HG02938 (cell line): Measurements from ENCODE around the gene CCL4.
A peak's percentile ranks its signal among the peaks of the same experiment; 100 is the strongest.
"Not testable (repeated sequence)": the region's sequence is repeated elsewhere in the genome, so short reads cannot be mapped to it uniquely, and the experiment has no call there.

Experiments used
- ATAC-seq: cut with Tn5 transposase; IDR thresholded peaks from one replicate; pipeline ENCODE4 v1.9.1; 2021; ENCODE audit warnings: mild to moderate bottlenecking, moderate library complexity; ENCODE audit not compliant: unreplicated experiment

Gene CCL4

GRCh38 chr17:36103401-36103975, at the start of gene CCL4:
CCL4 (plus strand) TSS chr17:36103827; CDS start chr17:36103906, 79 bp downstream.
- ATAC-seq: peak; percentile 74

GRCh38 chr17:36055171-36055570, 48.5 kb upstream of the CCL4 start:
- ATAC-seq: no peak

GRCh38 chr17:36055921-36056520, 47.6 kb upstream of the CCL4 start:
- no peak for ATAC-seq

- no peak for ATAC-seq
These were observed 45.7 kb upstream of the CCL4 start for GRCh38 chr17:36057911-36058310.

GRCh38 chr17:36059406-36059805, 44.2 kb upstream of the CCL4 start:
- no peak for ATAC-seq

- ATAC-seq: no peak
These were observed 42.8 kb upstream of the CCL4 start for GRCh38 chr17:36060816-36061215.

- no peak for ATAC-seq
These were observed 39.7 kb upstream of the CCL4 start, which contains the start of gene CCL18 for GRCh38 chr17:36063786-36064541. CCL18 (plus strand) TSS chr17:36064272; CDS start chr17:36064343, 71 bp downstream.

- ATAC-seq: no peak
These were observed 37.2 kb upstream of the CCL4 start for GRCh38 chr17:36066365-36066985.

- ATAC-seq: no peak
These were observed 35.1 kb upstream of the CCL4 start for GRCh38 chr17:36068524-36068923.

- ATAC-seq: no peak
These were observed 34.5 kb upstream of the CCL4 start for GRCh38 chr17:36069136-36069535.

- ATAC-seq: no peak
These were observed 33.2 kb upstream of the CCL4 start for GRCh38 chr17:36070427-36070826.

- no peak for ATAC-seq
These were observed 31.9 kb upstream of the CCL4 start for GRCh38 chr17:36071751-36072150.

- ATAC-seq: no peak
These were observed 31.1 kb upstream of the CCL4 start for GRCh38 chr17:36072431-36073121.

GRCh38 chr17:36074365-36074764, 29.3 kb upstream of the CCL4 start:
- ATAC-seq: no peak

GRCh38 chr17:36081681-36082471, 21.8 kb upstream of the CCL4 start:
- ATAC-seq: peak; percentile 33

- peak; percentile 60 for ATAC-seq
These were observed 21.0 kb upstream of the CCL4 start for GRCh38 chr17:36082482-36083120.

GRCh38 chr17:36083691-36084090, 19.9 kb upstream of the CCL4 start:
- not testable (repeated sequence) for ATAC-seq

GRCh38 chr17:36085765-36086164, 17.9 kb upstream of the CCL4 start:
- ATAC-seq: no peak

- no peak for ATAC-seq
These were observed 16.8 kb upstream of the CCL4 start for GRCh38 chr17:36086791-36087190.

- not testable (repeated sequence) for ATAC-seq
These were observed 16.2 kb upstream of the CCL4 start for GRCh38 chr17:36087471-36087870.
